Natural killer cell (primary cell): Measurements from ENCODE around the gene ATP6V1G1. TPM values are rescaled to one million over a fixed set of nuclear protein-coding genes. Genes with fewer than 3 reads are reported as not detected.

ENCODE experiments used
- ATAC-seq, 3 donors: fragments of 150-1000 bp in 2 of 3; fragments of 200-7000 bp in 1 of 3; cut with Tn5 transposase; 1 replicate in 1 of 3; 2 replicates in 2 of 3; pipeline ENCODE4 v1.10.0; 2021; ENCODE audit warnings: mild to moderate bottlenecking in 2 of 3, moderate library complexity in 2 of 3
- DNase-seq, 2 donors: peaks; one replicate each; pipeline versions ENCODE4 v3.0.0 to v3.0.0-alpha.2; 2013 to 2021; ENCODE audit warnings: mixed read lengths in 1 of 2
- H3K27ac ChIP-seq: one replicate; pipeline ENCODE4 v1.5.1; 2013; ENCODE audit warnings: mild to moderate bottlenecking, low read length
- H3K27me3 ChIP-seq: one replicate; pipeline ENCODE4 v1.6.1; 2013; ENCODE audit warnings: low read length; ENCODE audit not compliant: control insufficient read depth, insufficient read depth
- H3K36me3 ChIP-seq: one replicate; pipeline ENCODE4 v1.6.1; 2013; ENCODE audit warnings: low read length; ENCODE audit not compliant: control insufficient read depth, insufficient read depth
- H3K4me1 ChIP-seq: one replicate; pipeline ENCODE4 v1.6.1; 2013; ENCODE audit warnings: low read length; ENCODE audit not compliant: control insufficient read depth, insufficient read depth
- H3K4me3 ChIP-seq: one replicate; pipeline ENCODE4 v1.5.1; 2013; ENCODE audit warnings: low read length
- H3K9me3 ChIP-seq: one replicate; pipeline ENCODE4 v1.6.1; 2013; ENCODE audit warnings: low read length; ENCODE audit not compliant: control insufficient read depth, insufficient read depth
- H3K27ac Mint-ChIP-seq, 2 donors: one replicate each; pipeline ENCODE4 v1.8.0; 2022; ENCODE audit warnings: mild to moderate bottlenecking in 2 of 2, mixed read lengths in 2 of 2, moderate library complexity in 1 of 2
- H3K27me3 Mint-ChIP-seq, 2 donors: one replicate each; pipeline ENCODE4 v1.8.0; 2022; ENCODE audit warnings: low read depth in 2 of 2, mixed read lengths in 2 of 2
- H3K36me3 Mint-ChIP-seq: one replicate; pipeline ENCODE4 v1.8.0; 2022; ENCODE audit warnings: mixed read lengths
- H3K4me1 Mint-ChIP-seq, 2 donors: one replicate each; pipeline ENCODE4 v1.8.0; 2022; ENCODE audit warnings: mixed read lengths in 2 of 2
- H3K4me3 Mint-ChIP-seq: one replicate; pipeline ENCODE4 v1.8.0; 2022; ENCODE audit warnings: mild to moderate bottlenecking, moderate library complexity, mixed read lengths
- H3K9me3 Mint-ChIP-seq, 2 donors: one replicate each; pipeline ENCODE4 v1.8.0; 2022; ENCODE audit warnings: mixed read lengths in 2 of 2
- CTCF ChIP-seq: fragments of 200-600 bp; IDR thresholded peaks from one replicate; pipeline ENCODE4 v1.8.0; 2022; ENCODE audit warnings: antibody characterized with exemption
- WGBS: methylation state at CpG from one replicate; pipeline ENCODE4 v1.1.7; 2013; ENCODE audit warnings: missing lambda C conversion rate; ENCODE audit not compliant: insufficient coverage; 5-methylcytosine and 5-hydroxymethylcytosine counted together
- intact Hi-C: fragments of 100-400 bp; cut with micrococcal nuclease; formaldehyde crosslinking; loops from one replicate; pipeline ENCODE4 v1.14.2; 2022
- total RNA-seq, 4 donors: library from RNA; stranded (reverse); fragments of 120-200 nt in 1 of 4; gene quantifications; one replicate each; pipeline versions ENCODE4 v1.2.3 to v1.2.4, GENCODE V29; 2013 to 2022

Gene ATP6V1G1
- total RNA-seq, 3 donors from 2014 or later (not counting 1 experiment from before 2014, with no cell fraction given): 83.8 to 101 (median 93.5) TPM

- H3K36me3 Mint-ChIP-seq: no peaks in the 10 kb centered on the region
- no peaks in the 10 kb centered on the region for H3K9me3 ChIP-seq
- ATAC-seq (no peak), DNase-seq (peak in 1 of 2 donors; percentile 41)
- peaks cover 14% of the 10 kb centered on the region for H3K36me3 ChIP-seq
- H3K4me1 Mint-ChIP-seq: peaks cover 56 to 57% of the 10 kb centered on the region in 2 donors
- no peaks in the 10 kb centered on the region for H3K27me3 ChIP-seq
- 24% methylated on average over 9 of the region's 11 CpGs for WGBS
- no peaks in the 10 kb centered on the region for H3K9me3 Mint-ChIP-seq
- H3K27me3 Mint-ChIP-seq: no peaks in the 10 kb centered on the region
- peak overlapping the region; percentile 99 for H3K4me3 Mint-ChIP-seq
- peak overlapping the region; percentile 98 to 99 for H3K27ac Mint-ChIP-seq
- H3K27ac ChIP-seq: peak overlapping the region; percentile 89
- no peak for TF ChIP-seq CTCF
- peaks cover 45% of the 10 kb centered on the region for H3K4me1 ChIP-seq
- intact Hi-C loops: loop anchor here (5.0 kb wide), 1 partner anchor 102 kb away; no protein-coding TSS in a partner anchor
- peak overlapping the region; percentile 95 for H3K4me3 ChIP-seq
Observed at GRCh38 chr9:114588651-114589526, 1.3 kb downstream of the ATP6V1G1 start.

- no peaks in the 10 kb centered on the region for H3K27me3 ChIP-seq
Observed at GRCh38 chr9:114590328-114590727, 2.8 kb downstream of the ATP6V1G1 start.

GRCh38 chr9:114591291-114591787, 3.8 kb downstream of the ATP6V1G1 start:
- no peak for DNase-seq
- H3K27ac Mint-ChIP-seq: peak overlapping the region; percentile 83 to 89
- H3K9me3 ChIP-seq: no peaks in the 10 kb centered on the region
- peaks cover 31% of the 10 kb centered on the region for H3K36me3 ChIP-seq
- no peaks in the 10 kb centered on the region for H3K36me3 Mint-ChIP-seq
- no peak for ATAC-seq
- H3K4me3 Mint-ChIP-seq: peak overlapping the region; percentile 83
- peaks cover 66% of the 10 kb centered on the region in 2 donors for H3K4me1 Mint-ChIP-seq
- no peak overlapping the region for H3K4me3 ChIP-seq
- 44% methylated on average over 5 of the region's 5 CpGs for WGBS
- H3K9me3 Mint-ChIP-seq: no peaks in the 10 kb centered on the region
- TF ChIP-seq CTCF: no peak
- no peaks in the 10 kb centered on the region for H3K27me3 Mint-ChIP-seq
- peaks cover 45% of the 10 kb centered on the region for H3K4me1 ChIP-seq
- no peaks in the 10 kb centered on the region for H3K27me3 ChIP-seq
- intact Hi-C loops: no loop called here
- peak overlapping the region; percentile 45 for H3K27ac ChIP-seq

More at GRCh38 chr9:114590328-114590727, 2.8 kb downstream of the ATP6V1G1 start:
- H3K4me3 ChIP-seq: no peak overlapping the region
- no peaks in the 10 kb centered on the region for H3K27me3 Mint-ChIP-seq
- no peaks in the 10 kb centered on the region for H3K9me3 ChIP-seq
- no peaks in the 10 kb centered on the region for H3K36me3 Mint-ChIP-seq
- peaks cover 45% of the 10 kb centered on the region for H3K4me1 ChIP-seq
- no peak overlapping the region for H3K4me3 Mint-ChIP-seq
- H3K9me3 Mint-ChIP-seq: no peaks in the 10 kb centered on the region
- H3K4me1 Mint-ChIP-seq: peaks cover 58 to 59% of the 10 kb centered on the region in 2 donors
- 84% methylated on average over 6 of the region's 6 CpGs for WGBS
- no peak for TF ChIP-seq CTCF
- H3K27ac ChIP-seq: no peak overlapping the region
- no peak for ATAC-seq
- no peak for DNase-seq
- peaks cover 25% of the 10 kb centered on the region for H3K36me3 ChIP-seq
- intact Hi-C loops: no loop called here
- no peak overlapping the region for H3K27ac Mint-ChIP-seq
